HepG2 (cell line): ENCODE data around the gene MT1A. TPM values are rescaled to one million over a fixed set of nuclear protein-coding genes. Genes with fewer than 3 reads are reported as not detected.
A peak's percentile ranks its signal among the peaks of the same experiment; 100 is the strongest.

Source experiments
- ATAC-seq: fragments of 200-7000 bp; cut with Tn5 transposase; 3 replicates; pipeline ENCODE4 v1.9.1; 2020; ENCODE audit warnings: mild to moderate bottlenecking, moderate library complexity
- BruUV-seq: library from RNA; stranded (reverse); fragments of 400-500 nt; replicated peaks from 2 replicates; lab custom pipeline; 2021; lab: Mats Ljungman, UMichigan
- CTCF ChIA-PET: fragments of 300-600 bp; formaldehyde crosslinking; extraction: SDS; loops from one replicate; lab custom pipeline; 2021; ENCODE audit warnings: low total read pairs, inconsistent platforms, low intra/inter-chr PET ratio; lab: Yijun Ruan, JAX
- POLR2A ChIA-PET: fragments of 350-600 bp; sonication (Branson Sonifier 250); formaldehyde crosslinking; loops from one replicate; lab custom pipeline; 2020; ENCODE audit warnings: antibody characterized with exemption, inconsistent platforms; lab: Yijun Ruan, JAX
- DNase-seq: peaks from one replicate; pipeline ENCODE4 v3.0.0-alpha.2; 2015; ENCODE audit warnings: low spot score
- FAIRE-seq: peaks from 3 replicates; lab custom pipeline; 2011; peaks lifted over from hg19 to GRCh38; lab: Jason Lieb, UNC
- H2AFZ ChIP-seq: one replicate; pipeline ENCODE4 v1.6.1; 2011; ENCODE audit warnings: low read length, inconsistent platforms
- H3K27ac ChIP-seq: fragments of 300-600 bp; 3 replicates; pipeline ENCODE4 v1.8.0; 2011; ENCODE audit warnings: mixed run types, mild to moderate bottlenecking, mixed read lengths, low read length, inconsistent platforms; ENCODE audit not compliant: insufficient read depth; ENCODE audit errors: extremely low read length
- H3K27me3 ChIP-seq, 2 experiments: fragments of 200-600 bp in 1 of 2; 2 replicates in 1 of 2; 3 replicates in 1 of 2; pipeline versions ENCODE4 v1.6.0 to v1.8.0; 2011; ENCODE audit warnings: low read length in 2 of 2, mild to moderate bottlenecking in 2 of 2, moderate library complexity in 2 of 2, inconsistent platforms in 1 of 2; ENCODE audit not compliant: insufficient read depth in 2 of 2, control insufficient read depth in 1 of 2
- H3K36me3 ChIP-seq, 2 experiments: fragments of 200-600 bp in 1 of 2; replicated peaks in 1 of 2; 2 replicates in 1 of 2; 3 replicates in 1 of 2; pipeline versions ENCODE4 v1.5.1 to v1.8.0; 2011; ENCODE audit warnings: low read length in 2 of 2, inconsistent platforms in 1 of 2; ENCODE audit not compliant: insufficient read depth in 2 of 2, control insufficient read depth in 1 of 2
- H3K4me1 ChIP-seq: 2 replicates; pipeline ENCODE4 v1.5.1; 2012; ENCODE audit warnings: low read length, inconsistent platforms; ENCODE audit not compliant: insufficient read depth
- H3K4me2 ChIP-seq: 2 replicates; pipeline ENCODE4 v1.6.0; 2011; ENCODE audit warnings: low read depth, low read length, inconsistent platforms
- H3K4me3 ChIP-seq, 3 experiments: fragments of 200-600 bp in 1 of 3; sonication (generic), shearing (Covaris generic) in 1 of 3; replicated peaks in 1 of 3; 2 replicates each; pipeline ENCODE4 v1.5.1; 2011 to 2016; ENCODE audit warnings: low read length in 3 of 3, inconsistent platforms in 2 of 3, low read depth in 2 of 3, mild to moderate bottlenecking in 2 of 3, control low read depth in 1 of 3, mixed read lengths in 1 of 3; ENCODE audit not compliant: insufficient read depth in 1 of 3
- H3K79me2 ChIP-seq: one replicate; pipeline ENCODE4 v1.6.1; 2011; ENCODE audit warnings: low read length, inconsistent platforms; ENCODE audit not compliant: insufficient read depth
- H3K9ac ChIP-seq: 2 replicates; pipeline ENCODE4 v1.6.0; 2011; ENCODE audit warnings: mild to moderate bottlenecking, low read depth, low read length, inconsistent platforms; ENCODE audit not compliant: insufficient read depth
- H3K9me3 ChIP-seq: 2 replicates; pipeline ENCODE4 v1.5.1; 2012; ENCODE audit warnings: mild to moderate bottlenecking, low read length
- H4K20me1 ChIP-seq: 2 replicates; pipeline ENCODE4 v1.6.0; 2011; ENCODE audit warnings: inconsistent platforms, mild to moderate bottlenecking, low read length, moderate library complexity; ENCODE audit not compliant: insufficient read depth
- DRAP1 ChIP-seq: IDR thresholded peaks from 2 replicates; pipeline ENCODE4 v1.6.1; 2016; ENCODE audit warnings: missing genetic modification reagents, missing compliant biosample characterization
- GABPB1 ChIP-seq: IDR thresholded peaks from 2 replicates; pipeline ENCODE4 v1.6.1; 2016; ENCODE audit warnings: mild to moderate bottlenecking, missing genetic modification reagents, moderate library complexity, missing compliant biosample characterization
- KDM1A ChIP-seq: IDR thresholded peaks from 2 replicates; pipeline ENCODE4 v1.6.1; 2016; ENCODE audit warnings: missing compliant biosample characterization
- LRRFIP1 ChIP-seq: sonication (generic); formaldehyde crosslinking; conservative IDR thresholded peaks from 2 replicates; pipeline ENCODE4 v1.4.0; 2020; ENCODE audit warnings: missing genetic modification reagents
- SAP130 ChIP-seq: IDR thresholded peaks from 2 replicates; pipeline ENCODE4 v1.6.1; 2016; ENCODE audit warnings: low read depth
- ZNF292 ChIP-seq: sonication (generic); formaldehyde crosslinking; IDR thresholded peaks from 2 replicates; pipeline ENCODE4 v1.8.1; 2022; ENCODE audit warnings: mild to moderate bottlenecking, low read depth, missing genetic modification reagents, borderline replicate concordance
- ZNF318 ChIP-seq: sonication (generic); formaldehyde crosslinking; IDR thresholded peaks from 2 replicates; pipeline ENCODE4 v1.4.0; 2020; ENCODE audit warnings: mild to moderate bottlenecking, missing genetic modification reagents
- ZNF674 ChIP-seq: sonication (generic); formaldehyde crosslinking; IDR thresholded peaks from 2 replicates; pipeline ENCODE4 v1.5.0; 2020; ENCODE audit warnings: low read depth, mild to moderate bottlenecking, missing genetic modification reagents
- ZNF768 ChIP-seq: sonication (generic); formaldehyde crosslinking; IDR thresholded peaks from 2 replicates; pipeline ENCODE4 v1.4.0; 2020; ENCODE audit warnings: missing genetic modification reagents
- ZNF770 ChIP-seq: sonication (generic); formaldehyde crosslinking; IDR thresholded peaks from 2 replicates; pipeline ENCODE4 v1.5.0; 2020; ENCODE audit warnings: mild to moderate bottlenecking, missing genetic modification reagents
- WGBS: methylation state at CpG from one replicate; pipeline ENCODE4 v1.1.6; 2017; ENCODE audit warnings: low lambda C conversion rate; 5-methylcytosine and 5-hydroxymethylcytosine counted together
- in situ Hi-C: cut with HindIII; loops from 2 replicates; pipeline ENCODE4 v1.10.0; 2017; ENCODE audit warnings: low pct_unique_long_range_greater_than_20kb; ENCODE audit not compliant: extremely low pct_ligation_motif_present
- intact Hi-C: fragments of 100-400 bp; cut with micrococcal nuclease; formaldehyde crosslinking; loops from one replicate; pipeline ENCODE4 v1.10.0; 2022; ENCODE audit not compliant: unreplicated experiment
- polyA plus RNA-seq, 8 experiments: library from polyadenylated mRNA; depleted of rRNA in 3 of 8; stranded (reverse) in 7 of 8; unstranded in 1 of 8; fragments of >200 nt; fragmentation: Illumina TruSeq in 4 of 8; extraction: Trizol in 4 of 8; gene quantifications; 2 replicates each; pipeline versions ENCODE4 v1.2.1 to v1.2.3, GENCODE V29; 2011 to 2016; ENCODE audit warnings: low read depth in 4 of 8, missing spikeins in 1 of 8, mixed read lengths in 1 of 8; ENCODE audit not compliant: insufficient read depth in 1 of 8
- total RNA-seq, 5 experiments: library from RNA; depleted of rRNA; stranded (reverse); fragments of >200 nt; fragmentation: Illumina TruSeq; extraction: Trizol; gene quantifications; 2 replicates each; pipeline ENCODE4 v1.2.3, GENCODE V29; 2016; ENCODE audit warnings: low read depth in 1 of 5

The MT1A gene
- total and polyA plus RNA-seq, 2 of the 13 experiments (the other 11 are each of a cell fraction or from before 2014, with no cell fraction given): 8.3 to 10.4 TPM

GRCh38 chr16:56611281-56611833, 27.1 kb upstream of the MT1A start:
- CTCF ChIA-PET: no interaction called here
- Histone ChIP-seq H3K4me2 (peak overlapping the region; percentile 91), H3K27ac (no peak overlapping the region), H3K4me1 (peaks cover 52% of the 10 kb centered on the region), H3K36me3 (no peaks in the 10 kb centered on the region), H4K20me1 (no peaks in the 10 kb centered on the region), H3K9ac (peak overlapping the region; percentile 32), H2AFZ (no peak overlapping the region), H3K27me3 (peaks cover 0 to under 1% of the 10 kb centered on the region in 2 experiments; a peak in 2 of 5 replicates), H3K4me3 (peak overlapping the region in 1 of 3 experiments; percentile 29; a peak in 1 of 6 replicates), H3K9me3 (no peaks in the 10 kb centered on the region), H3K79me2 (no peaks in the 10 kb centered on the region)
- ATAC-seq: no peak
- DNase-seq: peak; percentile 78
- intact Hi-C loops (no loop called here), in situ Hi-C loops (no loop called here)
- FAIRE-seq: no peak
- POLR2A ChIA-PET: interaction anchor here (1.0 to 5.3 kb wide), 2 partner anchors 14 to 46 kb away, joined by 3 to 83 read pairs; partner anchors contain the start of genes MT1E and MT1F
- WGBS: 0% methylated on average over 2 of the region's 2 CpGs
- no TSS peak for BruUV-seq
- TF ChIP-seq DRAP1 (no peak), ZNF318 (CRISPR knock-in tag) (no peak), SAP130 (peak; percentile 79), GABPB1 (CRISPR knock-in tag) (peak; percentile 24; the same call in 1 of the 2 replicates), ZNF770 (peak; percentile 64), ZNF674 (CRISPR knock-in tag) (no peak), KDM1A (0 out of 2 replicates have a peak, but pooled peaks have one; percentile 51), ZNF768 (CRISPR knock-in tag) (peak; percentile 93), LRRFIP1 (CRISPR knock-in tag) (no peak), ZNF292 (CRISPR knock-in tag) (peak; percentile 65; the same call in 1 of the 2 replicates)
